Activated CD8-positive, alpha-beta memory T cell treated with anti-CD3 and anti-CD28 coated beads, Interleukin-2, amount 10 ng/mL, durations not matched to agents 7 days and 5 days (primary cell): ENCODE results near the gene EIF3L. TPM values are rescaled to one million over a fixed set of nuclear protein-coding genes. Genes with fewer than 3 reads are reported as not detected.

Experiments used
- ATAC-seq: fragments of 150-1000 bp; cut with Tn5 transposase; one replicate; pipeline ENCODE4 v1.10.0; 2021; ENCODE audit warnings: moderate library complexity
- CTCF ChIA-PET: fragments of 350-600 bp; sonication (Branson Sonifier 250); formaldehyde crosslinking; loops from one replicate; lab custom pipeline; 2021; ENCODE audit warnings: antibody characterized with exemption; lab: Charles Lee
- DNase-seq: peaks from one replicate; pipeline ENCODE4 v3.0.0-alpha.2; 2020
- H3K27ac Mint-ChIP-seq: one replicate; pipeline ENCODE4 v1.8.0; 2021; ENCODE audit warnings: mild to moderate bottlenecking, mixed read lengths
- H3K27me3 Mint-ChIP-seq: one replicate; pipeline ENCODE4 v1.8.0; 2021; ENCODE audit warnings: mixed read lengths
- H3K36me3 Mint-ChIP-seq: one replicate; pipeline ENCODE4 v1.8.0; 2021; ENCODE audit warnings: mild to moderate bottlenecking, mixed read lengths
- H3K4me1 Mint-ChIP-seq: one replicate; pipeline ENCODE4 v1.8.0; 2021; ENCODE audit warnings: mixed read lengths
- H3K4me3 Mint-ChIP-seq: one replicate; pipeline ENCODE4 v1.8.0; 2021; ENCODE audit warnings: mild to moderate bottlenecking, moderate library complexity, mixed read lengths
- H3K9me3 Mint-ChIP-seq: one replicate; pipeline ENCODE4 v1.8.0; 2022; ENCODE audit warnings: low read depth, mixed read lengths
- total RNA-seq, 2 experiments: library from RNA; stranded (reverse); gene quantifications; one replicate each; pipeline ENCODE4 v1.2.3, GENCODE V29; 2021

The EIF3L gene
- total RNA-seq, 2 experiments from 2014 or later = 218 to 370 TPM

DNA sequence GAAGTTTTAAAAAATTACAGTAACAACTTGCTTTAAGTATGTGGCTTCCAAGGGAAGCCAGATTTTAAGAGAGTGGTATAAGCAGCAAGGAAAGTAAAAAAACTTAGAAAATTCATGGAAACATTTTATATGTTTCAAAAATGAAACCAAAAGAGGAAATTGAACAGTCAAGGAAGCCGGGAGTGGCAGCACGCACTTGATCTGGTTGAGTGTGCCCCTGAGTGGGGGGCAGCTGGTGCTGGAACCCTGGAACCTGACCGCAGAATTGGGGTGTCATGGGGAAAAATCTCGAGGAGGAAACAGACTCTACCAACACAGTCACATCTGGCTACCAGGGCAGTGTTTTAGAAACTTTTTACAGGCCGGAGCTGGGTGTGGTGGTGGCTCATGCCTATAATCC, 70.9 kb downstream of the EIF3L start:
- no peak for DNase-seq
- peaks cover 7% of the 10 kb centered on the region for H3K4me1 Mint-ChIP-seq
- no peaks in the 10 kb centered on the region for H3K27me3 Mint-ChIP-seq
- CTCF ChIA-PET = interaction anchor here (0.7 to 3.5 kb wide), 3 partner anchors 12 to 64 kb away, joined by 3 to 13 read pairs (median 7); partner anchors contain the start of gene SOX10
- H3K4me3 Mint-ChIP-seq = peak overlapping the region; percentile 21
- no peaks in the 10 kb centered on the region for H3K9me3 Mint-ChIP-seq
- H3K27ac Mint-ChIP-seq = peak overlapping the region; percentile 81
- peak; percentile 24 for ATAC-seq
- H3K36me3 Mint-ChIP-seq = peaks cover 2% of the 10 kb centered on the region

DNA sequence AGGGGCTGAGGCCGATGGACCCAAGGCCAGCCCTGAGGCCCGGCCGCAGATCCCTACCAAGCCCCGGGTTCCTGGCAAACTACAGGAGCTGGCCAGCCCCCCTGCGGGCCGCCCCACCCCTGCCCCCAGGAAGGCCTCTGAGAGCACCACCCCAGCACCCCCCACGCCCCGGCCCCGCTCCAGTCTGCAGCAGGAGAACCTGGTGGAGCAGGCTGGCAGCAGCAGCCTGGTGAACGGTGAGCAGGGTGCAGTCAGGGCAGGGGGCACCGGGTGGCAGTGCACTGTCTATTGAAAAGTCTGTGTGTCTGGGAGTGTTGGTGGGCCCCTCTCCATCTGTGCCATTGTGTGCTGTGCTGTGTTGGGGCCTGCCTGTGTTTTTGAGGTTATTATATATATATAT, 73.0 kb downstream of the EIF3L start:
- peaks cover 7% of the 10 kb centered on the region for H3K4me1 Mint-ChIP-seq
- no peak overlapping the region for H3K27ac Mint-ChIP-seq
- H3K36me3 Mint-ChIP-seq = peaks cover 2% of the 10 kb centered on the region
- CTCF ChIA-PET = interaction anchor here (1.3 kb wide), 1 partner anchor 12 kb away, joined by 4 read pairs; no protein-coding TSS in a partner anchor
- DNase-seq = no peak
- no peak overlapping the region for H3K4me3 Mint-ChIP-seq
- H3K9me3 Mint-ChIP-seq = no peaks in the 10 kb centered on the region
- H3K27me3 Mint-ChIP-seq = no peaks in the 10 kb centered on the region
- ATAC-seq = no peak

GRCh38 chr22:37923927-37924326, 74.7 kb downstream of the EIF3L start:
- no peak for DNase-seq
- Mint-ChIP-seq H3K27ac (no peak overlapping the region), H3K36me3 (peaks cover 2% of the 10 kb centered on the region), H3K9me3 (no peaks in the 10 kb centered on the region), H3K27me3 (no peaks in the 10 kb centered on the region), H3K4me1 (peaks cover 5% of the 10 kb centered on the region), H3K4me3 (no peak overlapping the region)
- CTCF ChIA-PET = interaction anchor here (1.9 kb wide), 1 partner anchor 10 kb away, joined by 5 read pairs; no protein-coding TSS in a partner anchor
- no peak for ATAC-seq

DNA sequence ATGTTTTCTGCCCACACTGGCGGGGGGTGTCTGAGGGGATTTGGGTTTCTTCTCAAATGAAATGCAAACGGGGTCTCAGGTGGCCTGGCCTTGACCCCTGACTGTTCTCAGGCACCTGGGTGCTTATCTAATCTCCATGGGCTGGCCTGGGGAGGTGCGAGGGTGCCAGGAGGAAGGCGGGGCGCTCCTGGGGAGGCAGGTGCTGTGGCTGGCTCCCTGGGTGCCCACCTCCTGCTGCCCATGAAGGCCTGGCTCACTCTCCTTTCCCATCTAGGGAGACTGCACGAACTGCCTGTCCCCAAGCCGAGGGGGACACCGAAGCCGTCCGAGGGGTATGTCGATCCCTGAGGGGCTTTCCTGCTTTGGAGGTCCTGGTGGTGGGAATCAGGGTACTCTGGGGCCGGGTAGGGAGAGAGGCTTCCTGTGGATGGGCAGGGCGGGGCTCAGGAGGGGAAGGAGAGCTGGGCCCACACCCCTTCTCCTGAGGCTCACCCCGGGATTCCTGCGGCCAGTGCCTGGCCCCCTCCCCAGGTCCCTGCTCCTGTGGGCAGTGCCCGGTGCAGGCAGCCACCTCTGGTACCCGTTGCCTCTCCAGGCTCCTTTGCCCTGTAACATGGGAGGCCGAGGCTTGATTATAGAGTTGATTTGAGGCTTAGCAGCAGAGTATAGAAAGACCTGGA, 75.3 kb downstream of the EIF3L start:
- peaks cover 2% of the 10 kb centered on the region for H3K36me3 Mint-ChIP-seq
- DNase-seq = no peak
- no peak overlapping the region for H3K4me3 Mint-ChIP-seq
- H3K27ac Mint-ChIP-seq = no peak overlapping the region
- H3K4me1 Mint-ChIP-seq = peaks cover 5% of the 10 kb centered on the region
- ATAC-seq = no peak
- CTCF ChIA-PET = interaction anchor here (1.9 kb wide), 1 partner anchor 10 kb away, joined by 5 read pairs; no protein-coding TSS in a partner anchor
- no peaks in the 10 kb centered on the region for H3K9me3 Mint-ChIP-seq
- no peaks in the 10 kb centered on the region for H3K27me3 Mint-ChIP-seq

GRCh38 chr22:37925330-37925729, 76.1 kb downstream of the EIF3L start:
- H3K4me3 Mint-ChIP-seq = no peak overlapping the region
- H3K27ac Mint-ChIP-seq = no peak overlapping the region
- H3K4me1 Mint-ChIP-seq = peaks cover under 1% of the 10 kb centered on the region
- H3K9me3 Mint-ChIP-seq = no peaks in the 10 kb centered on the region
- CTCF ChIA-PET = interaction anchor here (1.9 kb wide), 1 partner anchor 9 kb away, joined by 5 read pairs; no protein-coding TSS in a partner anchor
- H3K36me3 Mint-ChIP-seq = no peaks in the 10 kb centered on the region
- ATAC-seq = no peak
- DNase-seq = no peak
- no peaks in the 10 kb centered on the region for H3K27me3 Mint-ChIP-seq

DNA sequence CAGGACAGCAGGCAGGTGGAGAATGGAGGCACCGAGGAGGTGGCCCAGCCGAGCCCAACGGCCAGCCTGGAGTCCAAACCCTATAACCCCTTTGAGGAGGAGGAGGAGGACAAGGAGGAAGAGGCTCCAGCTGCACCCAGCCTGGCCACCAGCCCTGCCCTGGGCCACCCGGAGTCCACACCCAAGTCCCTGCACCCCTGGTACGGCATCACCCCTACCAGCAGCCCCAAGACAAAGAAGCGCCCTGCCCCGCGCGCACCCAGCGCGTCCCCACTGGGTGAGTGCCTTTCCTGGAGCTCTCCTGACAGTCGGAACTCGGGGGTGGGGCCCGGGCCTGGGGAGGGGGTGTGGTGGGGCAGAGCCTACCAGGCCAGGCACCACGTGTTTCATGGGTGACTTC, 76.5 kb downstream of the EIF3L start:
- Mint-ChIP-seq H3K36me3 (no peaks in the 10 kb centered on the region), H3K4me1 (no peaks in the 10 kb centered on the region), H3K4me3 (no peak overlapping the region), H3K27ac (no peak overlapping the region), H3K9me3 (no peaks in the 10 kb centered on the region), H3K27me3 (no peaks in the 10 kb centered on the region)
- CTCF ChIA-PET = no interaction called here
- DNase-seq = no peak
- ATAC-seq = no peak

DNA sequence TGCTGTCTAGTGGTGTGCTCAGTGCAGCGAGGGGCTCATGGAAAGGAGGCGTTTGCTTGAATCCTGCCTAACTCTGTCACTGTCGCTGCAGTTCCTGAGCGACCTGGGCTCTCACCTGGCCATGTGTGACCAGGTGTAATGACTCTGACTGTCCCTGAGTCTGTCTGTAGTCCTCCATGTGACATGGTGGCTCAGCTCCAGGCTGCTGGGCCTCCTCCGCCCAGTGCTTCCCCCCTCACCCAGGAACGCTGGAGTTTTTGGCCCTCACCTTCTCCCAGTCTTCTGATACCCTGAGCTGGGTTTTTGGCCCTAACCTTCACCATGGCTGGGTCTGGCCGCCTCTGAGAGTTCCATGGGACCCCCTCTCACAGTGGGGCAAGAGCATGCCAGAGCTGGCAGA, 77.1 kb downstream of the EIF3L start:
- no peaks in the 10 kb centered on the region for H3K9me3 Mint-ChIP-seq
- H3K27ac Mint-ChIP-seq = no peak overlapping the region
- CTCF ChIA-PET = no interaction called here
- H3K36me3 Mint-ChIP-seq = no peaks in the 10 kb centered on the region
- DNase-seq = no peak
- no peaks in the 10 kb centered on the region for H3K27me3 Mint-ChIP-seq
- ATAC-seq = no peak
- H3K4me1 Mint-ChIP-seq = no peaks in the 10 kb centered on the region
- H3K4me3 Mint-ChIP-seq = no peak overlapping the region

DNA sequence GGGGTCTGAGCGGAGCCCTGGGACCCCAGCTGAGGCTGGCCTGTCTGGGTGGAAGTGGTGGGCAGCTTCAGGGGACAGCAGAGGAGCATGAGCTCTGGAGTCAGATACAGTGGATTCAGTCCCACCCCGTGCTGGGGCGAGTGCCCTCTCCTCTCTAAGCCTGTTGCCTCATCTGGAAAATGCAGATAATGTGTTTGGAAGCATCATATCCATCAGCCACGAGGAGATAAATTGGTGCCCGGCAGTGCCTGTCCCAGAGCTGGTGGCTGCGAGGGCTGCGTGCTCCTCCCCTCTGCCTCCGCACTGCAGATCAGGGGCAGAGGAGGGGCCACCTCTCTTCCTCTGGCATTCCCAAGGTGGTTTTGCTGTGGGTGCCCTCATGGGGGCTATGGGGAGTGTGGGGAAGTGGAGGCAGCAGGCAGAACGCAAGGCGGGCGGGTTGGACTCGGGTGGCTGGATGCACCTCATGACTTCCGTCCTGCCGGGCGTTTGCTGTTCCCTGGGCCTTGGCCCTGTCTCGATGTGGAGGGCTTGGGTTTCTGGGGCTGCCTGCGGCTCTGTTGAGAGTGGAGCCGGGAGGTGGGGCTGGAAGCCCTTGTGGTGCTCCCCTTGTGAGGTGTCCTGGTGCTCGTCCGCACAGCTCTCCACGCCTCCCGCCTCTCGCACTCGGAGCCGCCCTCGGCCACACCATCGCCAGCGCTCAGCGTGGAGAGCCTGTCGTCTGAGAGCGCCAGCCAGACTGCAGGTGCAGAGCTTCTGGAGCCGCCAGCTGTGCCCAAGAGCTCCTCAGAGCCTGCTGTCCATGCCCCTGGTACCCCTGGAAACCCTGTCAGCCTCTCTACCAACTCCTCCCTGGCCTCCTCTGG, 77.8 kb downstream of the EIF3L start:
- Mint-ChIP-seq H3K4me1 (no peaks in the 10 kb centered on the region), H3K27me3 (no peaks in the 10 kb centered on the region), H3K4me3 (no peak overlapping the region), H3K27ac (no peak overlapping the region), H3K36me3 (no peaks in the 10 kb centered on the region), H3K9me3 (no peaks in the 10 kb centered on the region)
- CTCF ChIA-PET = no interaction called here
- ATAC-seq (no peak), DNase-seq (no peak)

- CTCF ChIA-PET = interaction anchor here (1.0 kb wide), 1 partner anchor 21 kb away, joined by 3 read pairs; the partner anchor contains the start of gene MICALL1
- no peaks in the 10 kb centered on the region for H3K9me3 Mint-ChIP-seq
- DNase-seq = no peak
- no peaks in the 10 kb centered on the region for H3K27me3 Mint-ChIP-seq
- no peak overlapping the region for H3K27ac Mint-ChIP-seq
- H3K36me3 Mint-ChIP-seq = no peaks in the 10 kb centered on the region
- H3K4me1 Mint-ChIP-seq = no peaks in the 10 kb centered on the region
- ATAC-seq = no peak
- H3K4me3 Mint-ChIP-seq = no peak overlapping the region
Observed at GRCh38 chr22:37927637-37927936, 78.4 kb downstream of the EIF3L start.

DNA sequence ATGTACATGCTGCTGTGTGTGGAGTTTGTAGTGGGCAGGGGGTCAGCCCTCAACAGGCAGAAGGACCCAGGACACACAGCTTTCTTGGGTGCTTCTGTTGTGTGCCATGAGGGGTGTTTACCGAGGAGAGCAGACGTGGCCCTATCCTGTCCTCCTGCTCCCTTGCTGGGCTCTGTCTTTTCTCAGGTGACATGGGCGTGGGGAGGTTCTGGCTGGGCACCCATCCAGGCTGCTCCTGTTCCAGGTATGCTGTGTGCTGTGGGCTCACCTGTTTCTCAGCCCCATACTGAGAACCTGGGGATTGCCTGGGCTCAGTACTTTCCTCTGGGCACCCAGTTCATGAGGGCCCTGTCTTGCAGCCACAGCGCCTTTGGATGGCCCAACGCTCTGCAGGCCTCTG, 80.2 kb downstream of the EIF3L start:
- Mint-ChIP-seq H3K36me3 (no peaks in the 10 kb centered on the region), H3K9me3 (no peaks in the 10 kb centered on the region), H3K27me3 (no peaks in the 10 kb centered on the region), H3K27ac (no peak overlapping the region), H3K4me3 (no peak overlapping the region), H3K4me1 (peaks cover 11% of the 10 kb centered on the region)
- CTCF ChIA-PET = no interaction called here
- ATAC-seq (no peak), DNase-seq (no peak)

- no peak for DNase-seq
- Mint-ChIP-seq H3K4me1 (peaks cover 11% of the 10 kb centered on the region), H3K27me3 (no peaks in the 10 kb centered on the region), H3K9me3 (no peaks in the 10 kb centered on the region), H3K36me3 (no peaks in the 10 kb centered on the region), H3K4me3 (no peak overlapping the region), H3K27ac (no peak overlapping the region)
- ATAC-seq = peak; percentile 28
- CTCF ChIA-PET = interaction anchor here (0.6 to 6.1 kb wide), 9 partner anchors 11 to 385 kb away, joined by 3 to 57 read pairs (median 4); partner anchors contain the start of gene EIF3L
Observed at GRCh38 chr22:37930270-37930951, 81.2 kb downstream of the EIF3L start.

- DNase-seq = no peak
- H3K4me1 Mint-ChIP-seq = peaks cover 11% of the 10 kb centered on the region
- H3K9me3 Mint-ChIP-seq = no peaks in the 10 kb centered on the region
- ATAC-seq = no peak
- no peaks in the 10 kb centered on the region for H3K27me3 Mint-ChIP-seq
- H3K4me3 Mint-ChIP-seq = no peak overlapping the region
- H3K36me3 Mint-ChIP-seq = no peaks in the 10 kb centered on the region
- no peak overlapping the region for H3K27ac Mint-ChIP-seq
- CTCF ChIA-PET = interaction anchor here (0.8 to 6.1 kb wide), 11 partner anchors 12 to 117 kb away, joined by 3 to 57 read pairs (median 4); partner anchors contain the start of genes C22orf23, EIF3L and POLR2F
Observed at GRCh38 chr22:37930952-37931440, 81.8 kb downstream of the EIF3L start.

DNA sequence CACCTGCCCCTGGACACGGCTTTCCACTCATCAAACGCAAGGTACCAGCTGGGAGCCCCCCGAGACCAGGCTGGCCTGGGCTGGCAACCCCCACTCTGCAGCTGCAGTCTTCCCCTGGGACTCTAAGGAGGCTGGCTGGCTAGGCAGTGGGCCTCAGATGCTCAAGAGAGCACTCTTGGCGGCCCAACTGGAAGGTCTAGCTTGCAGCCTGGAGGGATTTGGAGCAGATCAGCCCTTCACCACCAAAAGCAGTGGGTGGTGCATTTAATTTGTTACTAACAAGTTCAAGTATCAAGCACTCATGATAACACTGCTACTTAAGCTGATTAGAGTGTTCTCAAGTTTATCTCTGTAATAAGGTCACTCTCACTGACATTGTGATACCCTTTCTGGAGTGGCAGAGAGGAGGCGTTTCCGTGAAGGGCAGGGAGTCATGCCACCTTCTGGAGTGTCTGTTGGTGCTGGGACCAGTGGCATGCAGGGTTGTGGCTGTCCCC, 82.7 kb downstream of the EIF3L start:
- Mint-ChIP-seq H3K27ac (no peak overlapping the region), H3K4me1 (peaks cover 11% of the 10 kb centered on the region), H3K9me3 (no peaks in the 10 kb centered on the region), H3K4me3 (no peak overlapping the region), H3K27me3 (no peaks in the 10 kb centered on the region), H3K36me3 (no peaks in the 10 kb centered on the region)
- CTCF ChIA-PET = interaction anchor here (1.3 to 6.1 kb wide), 6 partner anchors 13 to 114 kb away, joined by 4 to 57 read pairs (median 6); partner anchors contain the start of genes C22orf23 and POLR2F
- no peak for ATAC-seq
- DNase-seq = no peak
